SU-DHL-6 (cell line): Measurements from ENCODE around the gene LIPK.
"Not testable (repeated sequence)": the region's sequence is repeated elsewhere in the genome, so short reads cannot be mapped to it uniquely, and the experiment has no call there.

Source experiments
- H2AFZ ChIP-seq: fragments of 200-600 bp; sonication (generic); 2 replicates; pipeline ENCODE4 v1.6.1; 2014; ENCODE audit warnings: low read depth, mild to moderate bottlenecking, moderate library complexity, mixed read lengths, antibody characterized with exemption, low read length; ENCODE audit not compliant: severe bottlenecking
- H3F3A ChIP-seq: fragments of 200-600 bp; shearing (Covaris generic); 2 replicates; pipeline ENCODE4 v1.6.0; 2016; ENCODE audit warnings: antibody characterized with exemption, mild to moderate bottlenecking; ENCODE audit not compliant: insufficient read depth
- H3K27ac ChIP-seq: fragments of 200-600 bp; sonication (generic); 2 replicates; pipeline ENCODE4 v1.5.1; 2016; ENCODE audit warnings: low read depth, mild to moderate bottlenecking, low read length, moderate library complexity, mixed read lengths
- H3K27me3 ChIP-seq: fragments of 200-600 bp; sonication (generic), shearing (Covaris generic); 2 replicates; pipeline ENCODE4 v1.6.0; 2014; ENCODE audit warnings: mild to moderate bottlenecking, low read length
- H3K36me3 ChIP-seq: fragments of 200-600 bp; sonication (generic); 2 replicates; pipeline ENCODE4 v1.6.1; 2014; ENCODE audit warnings: mild to moderate bottlenecking, low read length, mixed read lengths
- H3K4me2 ChIP-seq: fragments of 300-600, 200-600 bp; shearing (Covaris generic), sonication (generic); 2 replicates; pipeline ENCODE4 v1.6.0; 2014; ENCODE audit warnings: low read length, low read depth, mild to moderate bottlenecking; ENCODE audit not compliant: poor library complexity, severe bottlenecking
- H3K4me3 ChIP-seq: fragments of 200-600 bp; sonication (generic); 2 replicates; pipeline ENCODE4 v1.5.1; 2014; ENCODE audit warnings: antibody characterized with exemption, low read length, mild to moderate bottlenecking, mixed read lengths; ENCODE audit not compliant: insufficient read depth, poor library complexity, severe bottlenecking
- H3K79me2 ChIP-seq: fragments of 200-600 bp; sonication (generic); 2 replicates; pipeline ENCODE4 v1.6.1; 2014; ENCODE audit warnings: mild to moderate bottlenecking, low read length, moderate library complexity; ENCODE audit not compliant: insufficient read depth
- H3K9ac ChIP-seq: fragments of 200-600 bp; sonication (generic); 2 replicates; pipeline ENCODE4 v1.7.0; 2014; ENCODE audit warnings: mild to moderate bottlenecking, low read length
- H3K9me2 ChIP-seq: fragments of 200-600 bp; sonication (generic); replicated peaks from 2 replicates; pipeline ENCODE4 v1.6.1; 2014; ENCODE audit warnings: low read length; ENCODE audit not compliant: insufficient read depth
- H3K9me3 ChIP-seq: fragments of 200-600 bp; sonication (generic); 2 replicates; pipeline ENCODE4 v1.6.1; 2014; ENCODE audit warnings: low read length, mixed read lengths; ENCODE audit not compliant: insufficient read depth
- H4K20me1 ChIP-seq: fragments of 200-600 bp; sonication (generic); 2 replicates; pipeline ENCODE4 v1.6.1; 2014; ENCODE audit warnings: low read depth, mild to moderate bottlenecking, antibody characterized with exemption, low read length, moderate library complexity, mixed read lengths
- EZH2phosphoT487 ChIP-seq: fragments of 200-600 bp; sonication (generic), shearing (Covaris generic); conservative IDR thresholded peaks from 2 replicates; pipeline ENCODE4 v1.6.1; 2018; ENCODE audit warnings: mild to moderate bottlenecking, antibody characterized with exemption, low read length, moderate library complexity, mixed read lengths
- TF ChIP-seq, protein P1 (sequence below): fragments of 200-600 bp; sonication (generic); IDR thresholded peaks from one replicate; pipeline ENCODE4 v1.5.1; 2017; ENCODE audit warnings: antibody characterized with exemption, mild to moderate bottlenecking, low read length, moderate library complexity; ENCODE audit not compliant: insufficient read depth, poor library complexity, severe bottlenecking

The LIPK gene

DNA sequence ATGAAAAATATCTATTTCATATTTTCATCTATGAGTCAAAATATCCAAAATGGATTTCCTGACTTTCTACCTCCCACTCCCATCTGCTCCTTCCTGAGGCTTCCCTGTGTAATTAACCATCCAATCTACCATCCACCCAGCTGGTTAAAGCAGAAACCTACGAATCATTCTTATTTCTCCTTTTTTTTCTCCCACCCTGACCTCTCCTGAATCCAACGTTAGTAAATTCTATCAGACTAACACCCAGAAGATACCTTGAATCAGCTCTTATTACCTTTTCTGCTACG is 45.5 kb upstream of the LIPK start:
- TF ChIP-seq, protein P1, sequence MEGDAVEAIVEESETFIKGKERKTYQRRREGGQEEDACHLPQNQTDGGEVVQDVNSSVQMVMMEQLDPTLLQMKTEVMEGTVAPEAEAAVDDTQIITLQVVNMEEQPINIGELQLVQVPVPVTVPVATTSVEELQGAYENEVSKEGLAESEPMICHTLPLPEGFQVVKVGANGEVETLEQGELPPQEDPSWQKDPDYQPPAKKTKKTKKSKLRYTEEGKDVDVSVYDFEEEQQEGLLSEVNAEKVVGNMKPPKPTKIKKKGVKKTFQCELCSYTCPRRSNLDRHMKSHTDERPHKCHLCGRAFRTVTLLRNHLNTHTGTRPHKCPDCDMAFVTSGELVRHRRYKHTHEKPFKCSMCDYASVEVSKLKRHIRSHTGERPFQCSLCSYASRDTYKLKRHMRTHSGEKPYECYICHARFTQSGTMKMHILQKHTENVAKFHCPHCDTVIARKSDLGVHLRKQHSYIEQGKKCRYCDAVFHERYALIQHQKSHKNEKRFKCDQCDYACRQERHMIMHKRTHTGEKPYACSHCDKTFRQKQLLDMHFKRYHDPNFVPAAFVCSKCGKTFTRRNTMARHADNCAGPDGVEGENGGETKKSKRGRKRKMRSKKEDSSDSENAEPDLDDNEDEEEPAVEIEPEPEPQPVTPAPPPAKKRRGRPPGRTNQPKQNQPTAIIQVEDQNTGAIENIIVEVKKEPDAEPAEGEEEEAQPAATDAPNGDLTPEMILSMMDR, result no peak
- no peak for TF ChIP-seq EZH2phosphoT487
- Histone ChIP-seq H3K79me2 (no peaks in the 10 kb centered on the region), H4K20me1 (no peaks in the 10 kb centered on the region), H3K4me2 (no peak overlapping the region), H3K27ac (no peak overlapping the region), H3K9me3 (no peaks in the 10 kb centered on the region), H2AFZ (no peak overlapping the region), H3K9ac (no peak overlapping the region), H3K4me3 (no peak overlapping the region), H3K27me3 (no peaks in the 10 kb centered on the region), H3F3A (no peaks in the 10 kb centered on the region), H3K36me3 (no peaks in the 10 kb centered on the region), H3K9me2 (no peaks in the 10 kb centered on the region)

DNA sequence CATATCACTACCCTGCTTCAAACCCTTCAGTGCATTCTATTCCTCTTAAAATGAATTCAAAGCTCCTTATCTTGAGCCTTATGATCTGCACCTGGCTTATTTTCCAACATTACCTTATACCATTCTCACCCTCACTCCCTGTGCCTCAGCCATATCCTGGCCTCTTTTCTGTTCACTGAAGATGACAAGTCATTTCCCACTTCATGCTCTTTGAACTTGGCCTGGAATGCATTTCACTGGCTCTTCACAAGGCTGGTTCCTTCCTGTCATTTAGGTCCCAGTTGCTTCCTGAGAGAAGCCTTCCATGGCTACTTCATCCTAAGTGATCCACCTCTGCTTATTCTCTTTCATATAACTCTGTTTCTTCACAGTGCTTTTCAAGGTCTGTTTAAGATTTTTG is 45.0 kb upstream of the LIPK start:
- Histone ChIP-seq H3K9me3 (no peaks in the 10 kb centered on the region), H3K36me3 (no peaks in the 10 kb centered on the region), H3K27ac (no peak overlapping the region), H3K4me2 (no peak overlapping the region), H3K79me2 (no peaks in the 10 kb centered on the region), H3K9ac (no peak overlapping the region), H3K9me2 (no peaks in the 10 kb centered on the region), H4K20me1 (no peaks in the 10 kb centered on the region), H3K27me3 (no peaks in the 10 kb centered on the region), H3F3A (no peaks in the 10 kb centered on the region), H3K4me3 (no peak overlapping the region), H2AFZ (no peak overlapping the region)
- TF ChIP-seq, protein P1, result no peak
- TF ChIP-seq EZH2phosphoT487, result no peak

DNA sequence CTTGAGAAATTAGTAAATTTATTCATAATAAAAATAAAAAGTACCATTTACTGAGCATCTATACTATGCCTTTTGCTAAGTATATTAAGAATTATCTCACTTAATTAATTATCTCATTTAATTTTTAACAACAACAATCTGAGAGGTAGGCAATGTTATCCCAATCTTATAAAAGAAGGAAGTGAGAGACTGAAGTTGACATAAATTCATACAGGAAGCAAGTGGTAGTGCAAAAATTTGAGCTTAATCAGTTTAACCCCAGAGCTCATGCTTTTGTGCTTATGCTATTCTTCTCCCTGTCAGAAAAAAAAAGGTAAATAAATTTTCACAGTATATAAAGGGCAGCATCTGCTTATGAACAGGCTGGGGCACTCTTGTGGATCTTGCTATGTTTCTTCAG is 44.5 kb upstream of the LIPK start:
- H3K9me3 ChIP-seq, result no peaks in the 10 kb centered on the region
- TF ChIP-seq, protein P1, result no peak
- TF ChIP-seq EZH2phosphoT487, result no peak
- H4K20me1 ChIP-seq, result no peaks in the 10 kb centered on the region
- no peak overlapping the region for H3K27ac ChIP-seq
- no peaks in the 10 kb centered on the region for H3K27me3 ChIP-seq
- H3K9ac ChIP-seq, result no peak overlapping the region
- no peaks in the 10 kb centered on the region for H3F3A ChIP-seq
- H3K4me2 ChIP-seq, result no peak overlapping the region
- no peak overlapping the region for H2AFZ ChIP-seq
- H3K79me2 ChIP-seq, result no peaks in the 10 kb centered on the region
- no peak overlapping the region for H3K4me3 ChIP-seq
- no peaks in the 10 kb centered on the region for H3K36me3 ChIP-seq
- H3K9me2 ChIP-seq, result no peaks in the 10 kb centered on the region

DNA sequence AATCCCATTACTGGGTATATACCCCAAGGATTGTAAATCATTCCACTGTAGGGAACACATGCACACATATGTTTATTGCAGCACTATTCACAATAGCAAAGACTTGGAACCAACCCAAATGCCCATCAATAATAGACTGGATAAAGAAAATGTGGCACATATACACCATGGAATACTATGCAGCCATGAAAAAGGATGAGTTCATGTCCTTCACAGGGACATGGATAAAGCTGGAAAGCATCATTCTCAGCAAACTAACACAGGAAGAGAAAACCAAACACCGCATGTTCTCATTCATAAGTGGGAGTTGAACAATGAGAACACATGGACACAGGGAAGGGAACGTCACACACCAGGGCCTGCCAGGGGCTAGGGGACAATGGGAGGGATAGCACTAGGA is 42.9 kb upstream of the LIPK start:
- not testable (repeated sequence) for H3K36me3 ChIP-seq, H3K4me3 ChIP-seq, H3F3A ChIP-seq, H3K79me2 ChIP-seq, H3K9me2 ChIP-seq, H4K20me1 ChIP-seq, H3K9me3 ChIP-seq, H3K4me2 ChIP-seq, H3K27me3 ChIP-seq, H2AFZ ChIP-seq, H3K27ac ChIP-seq, H3K9ac ChIP-seq
